ENCODE results near the gene SND1. TPM values are rescaled to one million over a fixed set of nuclear protein-coding genes. Genes with fewer than 3 reads are reported as not detected.

SND1 gene
- total and polyA plus RNA-seq, 2 donors (not counting 1 experiment from before 2014, with no cell fraction given), result 137 to 174 TPM

DNA sequence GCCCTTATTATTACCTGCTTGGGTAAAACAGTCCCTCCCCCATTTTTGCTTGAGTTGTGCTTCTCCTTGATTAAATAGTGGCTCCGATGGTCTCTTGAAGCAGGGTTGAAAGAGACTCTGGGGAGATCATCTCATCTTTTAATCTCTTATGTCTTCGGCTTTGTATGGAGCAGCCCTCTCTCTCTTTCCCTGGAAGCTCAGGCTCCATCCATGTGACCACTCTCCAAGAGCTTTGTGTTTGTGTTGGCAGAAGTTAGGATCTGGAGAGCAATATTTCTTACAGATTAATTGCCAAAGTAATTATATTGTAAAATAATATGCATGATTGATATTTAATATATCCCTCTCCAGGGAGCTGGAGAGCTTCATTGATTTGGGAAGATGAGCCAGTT lies 302.4 kb downstream of the SND1 start:
- Histone ChIP-seq H3K4me3 (replicated peaks in 1 of 4; ENCODE audit: control extremely low read depth in 1 of 4, insufficient read depth in 1 of 4, low read depth in 3 of 4, low read length in 4 of 4) (no peak overlapping the region), H3K79me2 (ENCODE audit: control insufficient read depth, insufficient read depth, low read length) (no peaks in the 10 kb centered on the region), H3K36me3 (ENCODE audit: control insufficient read depth, insufficient read depth, low read length) (no peaks in the 10 kb centered on the region), H3K9me3 (ENCODE audit: control insufficient read depth, insufficient read depth, low read depth, low read length) (no peaks in the 10 kb centered on the region), H3K4me1 (ENCODE audit: control insufficient read depth, extremely low read depth, insufficient read depth, low read length) (no peaks in the 10 kb centered on the region), H2AFZ (ENCODE audit: low read length) (no peak overlapping the region), H3K27me3 (ENCODE audit: control insufficient read depth, insufficient read depth, low read length) (no peaks in the 10 kb centered on the region), H4K20me1 (ENCODE audit: control insufficient read depth, extremely low read depth, insufficient read depth, low read length) (no peaks in the 10 kb centered on the region), H3K9ac (ENCODE audit: insufficient read depth, low read length) (no peak overlapping the region), H3K4me2 (ENCODE audit: extremely low read depth, insufficient read depth, low read length) (no peak overlapping the region), H3K27ac (ENCODE audit: insufficient read depth, low read length) (no peak overlapping the region)
- no peak for DNase-seq (ENCODE audit: low read depth in 2 of 2)
- no peak for TF ChIP-seq EZH2 (IDR thresholded peaks at IDR 0.05; ENCODE audit: low read length, missing control alignments)
- TF ChIP-seq, protein P1, sequence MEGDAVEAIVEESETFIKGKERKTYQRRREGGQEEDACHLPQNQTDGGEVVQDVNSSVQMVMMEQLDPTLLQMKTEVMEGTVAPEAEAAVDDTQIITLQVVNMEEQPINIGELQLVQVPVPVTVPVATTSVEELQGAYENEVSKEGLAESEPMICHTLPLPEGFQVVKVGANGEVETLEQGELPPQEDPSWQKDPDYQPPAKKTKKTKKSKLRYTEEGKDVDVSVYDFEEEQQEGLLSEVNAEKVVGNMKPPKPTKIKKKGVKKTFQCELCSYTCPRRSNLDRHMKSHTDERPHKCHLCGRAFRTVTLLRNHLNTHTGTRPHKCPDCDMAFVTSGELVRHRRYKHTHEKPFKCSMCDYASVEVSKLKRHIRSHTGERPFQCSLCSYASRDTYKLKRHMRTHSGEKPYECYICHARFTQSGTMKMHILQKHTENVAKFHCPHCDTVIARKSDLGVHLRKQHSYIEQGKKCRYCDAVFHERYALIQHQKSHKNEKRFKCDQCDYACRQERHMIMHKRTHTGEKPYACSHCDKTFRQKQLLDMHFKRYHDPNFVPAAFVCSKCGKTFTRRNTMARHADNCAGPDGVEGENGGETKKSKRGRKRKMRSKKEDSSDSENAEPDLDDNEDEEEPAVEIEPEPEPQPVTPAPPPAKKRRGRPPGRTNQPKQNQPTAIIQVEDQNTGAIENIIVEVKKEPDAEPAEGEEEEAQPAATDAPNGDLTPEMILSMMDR (conservative IDR thresholded peaks at IDR 0.05 in 1 of 2, IDR thresholded peaks at IDR 0.05 in 1 of 2; ENCODE audit: low read depth in 1 of 2, low read length in 2 of 2), result no peak

DNA sequence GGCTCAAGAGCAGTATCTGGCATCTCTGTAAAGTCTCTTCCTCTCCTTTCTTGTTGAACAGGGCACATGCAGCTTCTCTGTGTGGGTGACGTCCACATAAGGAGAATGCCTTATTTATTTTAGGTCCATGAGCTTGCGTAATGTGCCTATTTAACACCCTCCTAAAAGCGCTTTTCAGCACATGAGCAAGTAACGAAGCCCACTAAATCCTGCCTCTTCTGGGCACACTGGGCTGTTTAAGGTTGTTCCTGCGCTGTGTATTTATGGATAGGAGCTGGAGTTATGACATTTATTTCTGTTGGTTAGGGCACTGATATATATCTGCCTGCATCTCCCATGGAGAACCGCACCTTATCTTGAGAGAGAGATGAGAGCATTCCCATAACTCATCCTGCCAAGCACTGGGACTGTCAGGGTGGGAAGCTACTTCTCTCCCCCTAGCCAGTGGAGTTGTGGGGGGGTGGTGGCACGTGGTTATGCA lies 303.1 kb downstream of the SND1 start:
- Histone ChIP-seq H3K4me3 (replicated peaks in 1 of 4; ENCODE audit: control extremely low read depth in 1 of 4, insufficient read depth in 1 of 4, low read depth in 3 of 4, low read length in 4 of 4) (no peak overlapping the region), H2AFZ (ENCODE audit: low read length) (no peak overlapping the region), H3K36me3 (ENCODE audit: control insufficient read depth, insufficient read depth, low read length) (no peaks in the 10 kb centered on the region), H3K79me2 (ENCODE audit: control insufficient read depth, insufficient read depth, low read length) (no peaks in the 10 kb centered on the region), H3K27me3 (ENCODE audit: control insufficient read depth, insufficient read depth, low read length) (no peaks in the 10 kb centered on the region), H3K4me1 (ENCODE audit: control insufficient read depth, extremely low read depth, insufficient read depth, low read length) (no peaks in the 10 kb centered on the region), H3K4me2 (ENCODE audit: extremely low read depth, insufficient read depth, low read length) (no peak overlapping the region), H3K9ac (ENCODE audit: insufficient read depth, low read length) (no peak overlapping the region), H3K9me3 (ENCODE audit: control insufficient read depth, insufficient read depth, low read depth, low read length) (no peaks in the 10 kb centered on the region), H4K20me1 (ENCODE audit: control insufficient read depth, extremely low read depth, insufficient read depth, low read length) (no peaks in the 10 kb centered on the region), H3K27ac (ENCODE audit: insufficient read depth, low read length) (no peak overlapping the region)
- no peak for DNase-seq (ENCODE audit: low read depth in 2 of 2)
- TF ChIP-seq, protein P1 (conservative IDR thresholded peaks at IDR 0.05 in 1 of 2, IDR thresholded peaks at IDR 0.05 in 1 of 2; ENCODE audit: low read depth in 1 of 2, low read length in 2 of 2), result no peak
- TF ChIP-seq EZH2 (IDR thresholded peaks at IDR 0.05; ENCODE audit: low read length, missing control alignments), result no peak

DNA sequence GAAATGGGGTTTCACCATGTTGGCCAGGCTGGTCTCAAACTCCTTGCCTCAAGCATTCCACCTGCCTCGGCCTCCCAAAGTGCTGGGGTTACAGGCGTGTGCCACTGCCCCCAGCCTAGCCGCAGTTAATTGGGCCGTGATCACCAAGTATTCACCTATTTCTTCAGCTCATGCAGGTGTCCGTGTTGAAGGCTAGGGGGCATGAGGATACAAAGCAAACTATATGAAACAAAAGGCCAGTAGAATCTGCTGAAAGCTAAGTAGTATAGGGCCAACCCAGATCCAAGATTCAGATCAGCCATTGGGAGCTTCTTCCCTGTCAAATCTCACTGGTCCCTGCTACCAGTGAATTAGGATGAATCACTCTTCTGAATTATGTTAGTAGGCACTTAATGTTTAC lies 305.9 kb downstream of the SND1 start:
- Histone ChIP-seq H3K4me3 (replicated peaks in 1 of 4; ENCODE audit: control extremely low read depth in 1 of 4, insufficient read depth in 1 of 4, low read depth in 3 of 4, low read length in 4 of 4) (no peak overlapping the region), H3K9me3 (ENCODE audit: control insufficient read depth, insufficient read depth, low read depth, low read length) (no peaks in the 10 kb centered on the region), H3K9ac (ENCODE audit: insufficient read depth, low read length) (no peak overlapping the region), H3K79me2 (ENCODE audit: control insufficient read depth, insufficient read depth, low read length) (no peaks in the 10 kb centered on the region), H3K27ac (ENCODE audit: insufficient read depth, low read length) (no peak overlapping the region), H4K20me1 (ENCODE audit: control insufficient read depth, extremely low read depth, insufficient read depth, low read length) (no peaks in the 10 kb centered on the region), H3K27me3 (ENCODE audit: control insufficient read depth, insufficient read depth, low read length) (no peaks in the 10 kb centered on the region), H3K4me1 (ENCODE audit: control insufficient read depth, extremely low read depth, insufficient read depth, low read length) (no peaks in the 10 kb centered on the region), H3K4me2 (ENCODE audit: extremely low read depth, insufficient read depth, low read length) (no peak overlapping the region), H2AFZ (ENCODE audit: low read length) (no peak overlapping the region), H3K36me3 (ENCODE audit: control insufficient read depth, insufficient read depth, low read length) (no peaks in the 10 kb centered on the region)
- TF ChIP-seq EZH2 (IDR thresholded peaks at IDR 0.05; ENCODE audit: low read length, missing control alignments), result no peak
- TF ChIP-seq, protein P1 (conservative IDR thresholded peaks at IDR 0.05 in 1 of 2, IDR thresholded peaks at IDR 0.05 in 1 of 2; ENCODE audit: low read depth in 1 of 2, low read length in 2 of 2), result no peak
- DNase-seq (ENCODE audit: low read depth in 2 of 2), result no peak
